Stimulated activated memory B cell treated with anti-CD40 and anti-IgM and Interleukin-4, amounts not matched to agents 10 μg/mL and 1 μg/mL and 100 μg/mL, for 72 hours (primary cell): ENCODE results near the gene TMED10.

ENCODE experiments used
- ATAC-seq: fragments of 150-1000 bp; cut with Tn5 transposase; 2 replicates; pipeline ENCODE4 v1.10.0; 2021
- H3K27ac Mint-ChIP-seq: one replicate; pipeline ENCODE4 v1.8.0; 2022; ENCODE audit warnings: mild to moderate bottlenecking, mixed read lengths
- H3K27me3 Mint-ChIP-seq: one replicate; pipeline ENCODE4 v1.8.0; 2022; ENCODE audit warnings: mixed read lengths
- H3K36me3 Mint-ChIP-seq: one replicate; pipeline ENCODE4 v1.8.0; 2022; ENCODE audit warnings: mixed read lengths
- H3K4me1 Mint-ChIP-seq: one replicate; pipeline ENCODE4 v1.8.0; 2022; ENCODE audit warnings: mixed read lengths
- H3K4me3 Mint-ChIP-seq: one replicate; pipeline ENCODE4 v1.8.0; 2022; ENCODE audit warnings: mild to moderate bottlenecking, moderate library complexity, mixed read lengths
- H3K9me3 Mint-ChIP-seq: one replicate; pipeline ENCODE4 v1.8.0; 2022; ENCODE audit warnings: mixed read lengths

TMED10 gene

GRCh38 chr14:75107186-75107585 is 69.2 kb downstream of the TMED10 start:
- H3K27ac Mint-ChIP-seq: no peak overlapping the region
- H3K4me3 Mint-ChIP-seq: no peak overlapping the region
- H3K27me3 Mint-ChIP-seq: no peaks in the 10 kb centered on the region
- ATAC-seq: no peak
- H3K9me3 Mint-ChIP-seq: no peaks in the 10 kb centered on the region
- H3K4me1 Mint-ChIP-seq: no peaks in the 10 kb centered on the region
- peaks cover 79% of the 10 kb centered on the region for H3K36me3 Mint-ChIP-seq

- no peak for ATAC-seq
- Mint-ChIP-seq H3K4me3 (no peak overlapping the region), H3K27ac (no peak overlapping the region), H3K4me1 (no peaks in the 10 kb centered on the region), H3K36me3 (peaks cover 78% of the 10 kb centered on the region), H3K9me3 (no peaks in the 10 kb centered on the region), H3K27me3 (no peaks in the 10 kb centered on the region)
These were observed 74.9 kb downstream of the TMED10 start for GRCh38 chr14:75101491-75101890.

- no peak overlapping the region for H3K4me3 Mint-ChIP-seq
- no peak overlapping the region for H3K27ac Mint-ChIP-seq
- no peak for ATAC-seq
- H3K9me3 Mint-ChIP-seq: no peaks in the 10 kb centered on the region
- H3K4me1 Mint-ChIP-seq: no peaks in the 10 kb centered on the region
- no peaks in the 10 kb centered on the region for H3K27me3 Mint-ChIP-seq
- peaks cover 72% of the 10 kb centered on the region for H3K36me3 Mint-ChIP-seq
These were observed 77.7 kb downstream of the TMED10 start for GRCh38 chr14:75098682-75099081.

GRCh38 chr14:75098212-75098611 is 78.2 kb downstream of the TMED10 start:
- Mint-ChIP-seq H3K9me3 (no peaks in the 10 kb centered on the region), H3K4me3 (no peak overlapping the region), H3K4me1 (no peaks in the 10 kb centered on the region), H3K36me3 (peaks cover 68% of the 10 kb centered on the region), H3K27ac (no peak overlapping the region), H3K27me3 (no peaks in the 10 kb centered on the region)
- ATAC-seq: no peak

GRCh38 chr14:75096959-75097358 is 79.5 kb downstream of the TMED10 start:
- no peak overlapping the region for H3K4me3 Mint-ChIP-seq
- no peaks in the 10 kb centered on the region for H3K27me3 Mint-ChIP-seq
- H3K27ac Mint-ChIP-seq: no peak overlapping the region
- H3K4me1 Mint-ChIP-seq: no peaks in the 10 kb centered on the region
- H3K36me3 Mint-ChIP-seq: peaks cover 63% of the 10 kb centered on the region
- no peaks in the 10 kb centered on the region for H3K9me3 Mint-ChIP-seq
- no peak for ATAC-seq

- ATAC-seq: no peak
- Mint-ChIP-seq H3K27me3 (no peaks in the 10 kb centered on the region), H3K4me3 (no peak overlapping the region)
These were observed 80.7 kb downstream of the TMED10 start for GRCh38 chr14:75095690-75096089.

GRCh38 chr14:75094896-75095295 is 81.5 kb downstream of the TMED10 start:
- Mint-ChIP-seq H3K27ac (no peak overlapping the region), H3K9me3 (no peaks in the 10 kb centered on the region), H3K4me3 (no peak overlapping the region), H3K27me3 (no peaks in the 10 kb centered on the region), H3K36me3 (peaks cover 59% of the 10 kb centered on the region), H3K4me1 (no peaks in the 10 kb centered on the region)
- no peak for ATAC-seq

More at GRCh38 chr14:75095690-75096089, 80.7 kb downstream of the TMED10 start:
- Mint-ChIP-seq H3K4me1 (no peaks in the 10 kb centered on the region), H3K27ac (no peak overlapping the region), H3K9me3 (no peaks in the 10 kb centered on the region), H3K36me3 (peaks cover 59% of the 10 kb centered on the region)

- Mint-ChIP-seq H3K36me3 (peaks cover 42% of the 10 kb centered on the region), H3K27ac (no peak overlapping the region), H3K4me1 (no peaks in the 10 kb centered on the region), H3K9me3 (no peaks in the 10 kb centered on the region), H3K27me3 (no peaks in the 10 kb centered on the region), H3K4me3 (no peak overlapping the region)
- no peak for ATAC-seq
These were observed 83.7 kb downstream of the TMED10 start for GRCh38 chr14:75092698-75093097.

- H3K9me3 Mint-ChIP-seq: no peaks in the 10 kb centered on the region
- H3K4me1 Mint-ChIP-seq: no peaks in the 10 kb centered on the region
- H3K4me3 Mint-ChIP-seq: no peak overlapping the region
- ATAC-seq: no peak
- peaks cover 41% of the 10 kb centered on the region for H3K36me3 Mint-ChIP-seq
- H3K27me3 Mint-ChIP-seq: no peaks in the 10 kb centered on the region
- no peak overlapping the region for H3K27ac Mint-ChIP-seq
These were observed 85.2 kb downstream of the TMED10 start for GRCh38 chr14:75091251-75091650.

- Mint-ChIP-seq H3K9me3 (no peaks in the 10 kb centered on the region), H3K27ac (no peak overlapping the region), H3K4me1 (no peaks in the 10 kb centered on the region), H3K4me3 (no peak overlapping the region), H3K36me3 (peaks cover 46% of the 10 kb centered on the region), H3K27me3 (no peaks in the 10 kb centered on the region)
- ATAC-seq: no peak
These were observed 86.1 kb downstream of the TMED10 start for GRCh38 chr14:75090353-75090752.

- ATAC-seq: no peak
- no peaks in the 10 kb centered on the region for H3K4me1 Mint-ChIP-seq
- no peak overlapping the region for H3K4me3 Mint-ChIP-seq
- no peaks in the 10 kb centered on the region for H3K9me3 Mint-ChIP-seq
- H3K36me3 Mint-ChIP-seq: peaks cover 48% of the 10 kb centered on the region
- no peak overlapping the region for H3K27ac Mint-ChIP-seq
- H3K27me3 Mint-ChIP-seq: no peaks in the 10 kb centered on the region
These were observed 87.6 kb downstream of the TMED10 start for GRCh38 chr14:75088566-75089373.

- ATAC-seq: no peak
- Mint-ChIP-seq H3K36me3 (peaks cover 49% of the 10 kb centered on the region), H3K27me3 (no peaks in the 10 kb centered on the region), H3K4me1 (no peaks in the 10 kb centered on the region), H3K9me3 (no peaks in the 10 kb centered on the region), H3K27ac (no peak overlapping the region), H3K4me3 (no peak overlapping the region)
These were observed 88.3 kb downstream of the TMED10 start for GRCh38 chr14:75088153-75088552.

- no peak overlapping the region for H3K4me3 Mint-ChIP-seq
- peaks cover 41% of the 10 kb centered on the region for H3K36me3 Mint-ChIP-seq
- H3K27ac Mint-ChIP-seq: no peak overlapping the region
- H3K4me1 Mint-ChIP-seq: no peaks in the 10 kb centered on the region
- no peak for ATAC-seq
- no peaks in the 10 kb centered on the region for H3K27me3 Mint-ChIP-seq
- H3K9me3 Mint-ChIP-seq: no peaks in the 10 kb centered on the region
These were observed 91.9 kb downstream of the TMED10 start for GRCh38 chr14:75084513-75084912.

GRCh38 chr14:75083271-75083670 is 93.1 kb downstream of the TMED10 start:
- Mint-ChIP-seq H3K27ac (no peak overlapping the region), H3K4me1 (no peaks in the 10 kb centered on the region), H3K36me3 (peaks cover 41% of the 10 kb centered on the region), H3K27me3 (no peaks in the 10 kb centered on the region), H3K4me3 (no peak overlapping the region), H3K9me3 (no peaks in the 10 kb centered on the region)
- ATAC-seq: no peak

GRCh38 chr14:75081660-75082229 is 94.7 kb downstream of the TMED10 start:
- Mint-ChIP-seq H3K4me3 (no peak overlapping the region), H3K27ac (no peak overlapping the region), H3K4me1 (no peaks in the 10 kb centered on the region), H3K9me3 (no peaks in the 10 kb centered on the region), H3K36me3 (peaks cover 31% of the 10 kb centered on the region), H3K27me3 (no peaks in the 10 kb centered on the region)
- ATAC-seq: no peak
